C4-2B (cell line): Measurements from ENCODE around the gene ODF2.

Source experiments
- ZFX ChIP-seq: fragments of 450-650 bp; IDR thresholded peaks from 2 replicates; pipeline ENCODE4 v1.6.1; 2017
- TF ChIP-seq, protein P1 (sequence below): fragments of 450-650 bp; conservative IDR thresholded peaks from 2 replicates; pipeline ENCODE4 v1.5.1; 2017; ENCODE audit warnings: mild to moderate bottlenecking

DNA sequence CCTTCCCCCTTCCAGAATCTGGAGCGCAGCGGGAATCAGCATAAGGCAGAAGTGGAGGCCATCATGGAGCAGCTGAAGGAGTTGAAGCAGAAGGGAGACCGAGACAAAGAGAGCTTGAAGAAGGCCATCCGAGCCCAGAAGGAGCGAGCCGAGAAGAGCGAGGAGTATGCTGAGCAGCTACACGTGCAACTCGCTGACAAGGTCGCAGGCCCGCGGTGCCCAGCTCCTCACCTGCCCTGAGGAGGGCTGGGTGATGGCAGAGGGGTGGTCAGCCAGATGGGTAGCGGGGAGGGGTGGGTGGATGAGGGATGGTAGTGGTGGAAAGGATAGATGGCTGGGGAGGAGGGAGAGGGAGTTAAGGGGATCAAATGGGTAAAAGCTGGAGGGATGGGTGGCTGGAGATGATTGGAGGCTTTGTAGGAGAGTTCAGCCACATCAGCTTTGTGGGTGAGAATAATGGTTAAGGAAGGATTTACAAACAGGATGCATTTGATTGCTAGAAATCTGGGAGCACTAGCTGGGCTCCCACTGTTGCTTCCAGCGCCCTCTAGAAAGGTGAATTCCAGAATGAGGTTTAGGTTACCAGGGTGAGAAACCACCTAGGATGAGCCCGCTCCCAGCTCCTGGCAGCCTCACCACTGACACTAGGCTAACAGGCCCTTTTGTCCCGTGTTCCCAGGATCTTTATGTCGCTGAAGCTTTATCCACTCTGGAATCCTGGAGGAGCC, 29.0 kb downstream of the ODF2 start:
- TF ChIP-seq, protein P1, sequence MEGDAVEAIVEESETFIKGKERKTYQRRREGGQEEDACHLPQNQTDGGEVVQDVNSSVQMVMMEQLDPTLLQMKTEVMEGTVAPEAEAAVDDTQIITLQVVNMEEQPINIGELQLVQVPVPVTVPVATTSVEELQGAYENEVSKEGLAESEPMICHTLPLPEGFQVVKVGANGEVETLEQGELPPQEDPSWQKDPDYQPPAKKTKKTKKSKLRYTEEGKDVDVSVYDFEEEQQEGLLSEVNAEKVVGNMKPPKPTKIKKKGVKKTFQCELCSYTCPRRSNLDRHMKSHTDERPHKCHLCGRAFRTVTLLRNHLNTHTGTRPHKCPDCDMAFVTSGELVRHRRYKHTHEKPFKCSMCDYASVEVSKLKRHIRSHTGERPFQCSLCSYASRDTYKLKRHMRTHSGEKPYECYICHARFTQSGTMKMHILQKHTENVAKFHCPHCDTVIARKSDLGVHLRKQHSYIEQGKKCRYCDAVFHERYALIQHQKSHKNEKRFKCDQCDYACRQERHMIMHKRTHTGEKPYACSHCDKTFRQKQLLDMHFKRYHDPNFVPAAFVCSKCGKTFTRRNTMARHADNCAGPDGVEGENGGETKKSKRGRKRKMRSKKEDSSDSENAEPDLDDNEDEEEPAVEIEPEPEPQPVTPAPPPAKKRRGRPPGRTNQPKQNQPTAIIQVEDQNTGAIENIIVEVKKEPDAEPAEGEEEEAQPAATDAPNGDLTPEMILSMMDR, result no peak
- no peak for TF ChIP-seq ZFX
